Lung (tissue), 12 donors: ENCODE data around the gene OMA1. TPM values are rescaled to one million over a fixed set of nuclear protein-coding genes. Genes with fewer than 3 reads are reported as not detected.
"Not testable (repeated sequence)": the region's sequence is repeated elsewhere in the genome, so short reads cannot be mapped to it uniquely, and the experiment has no call there.

ENCODE experiments used
- ATAC-seq: fragments of 200-7000 bp; cut with Tn5 transposase; one replicate; pipeline ENCODE4 v1.9.1; 2020; ENCODE audit warnings: moderate number of reproducible peaks; ENCODE audit not compliant: insufficient read depth, low FRiP score
- DNase-seq, 3 donors: peaks; one replicate each; pipeline ENCODE4 v3.0.0-alpha.2; 2013 to 2017
- H3K27ac ChIP-seq, 2 donors: one replicate each; pipeline ENCODE4 v1.5.1; 2013; ENCODE audit warnings: mild to moderate bottlenecking in 2 of 2, moderate library complexity in 2 of 2, control low read depth in 1 of 2, inconsistent platforms in 1 of 2, low read depth in 1 of 2, low read length in 1 of 2
- H3K27me3 ChIP-seq, 3 donors: one replicate each; pipeline ENCODE4 v1.5.1; 2013; ENCODE audit warnings: low read length in 2 of 3; ENCODE audit not compliant: control insufficient read depth in 3 of 3, insufficient read depth in 3 of 3
- H3K36me3 ChIP-seq, 4 donors: one replicate each; pipeline ENCODE4 v1.5.1; 2013; ENCODE audit warnings: low read length in 4 of 4, mild to moderate bottlenecking in 1 of 4, moderate library complexity in 1 of 4; ENCODE audit not compliant: control insufficient read depth in 4 of 4, insufficient read depth in 4 of 4
- H3K4me1 ChIP-seq, 5 donors: one replicate each; pipeline ENCODE4 v1.5.1; 2013; ENCODE audit warnings: low read length in 5 of 5, mild to moderate bottlenecking in 2 of 5, moderate library complexity in 1 of 5; ENCODE audit not compliant: control insufficient read depth in 5 of 5, insufficient read depth in 5 of 5
- H3K4me3 ChIP-seq: one replicate; pipeline ENCODE4 v1.5.1; 2013; ENCODE audit warnings: mild to moderate bottlenecking, control low read depth, moderate library complexity
- H3K9ac ChIP-seq, 2 donors: one replicate each; pipeline ENCODE4 v1.5.1; 2013; ENCODE audit warnings: low read length in 2 of 2, control low read depth in 1 of 2; ENCODE audit not compliant: insufficient read depth in 1 of 2
- H3K9me3 ChIP-seq, 4 donors: one replicate each; pipeline ENCODE4 v1.5.1; 2013; ENCODE audit warnings: low read length in 3 of 4, mild to moderate bottlenecking in 1 of 4, moderate library complexity in 1 of 4; ENCODE audit not compliant: control insufficient read depth in 4 of 4, insufficient read depth in 3 of 4
- CTCF ChIP-seq: IDR thresholded peaks from 2 replicates; pipeline ENCODE4 v1.5.1; 2012; ENCODE audit warnings: mild to moderate bottlenecking; ENCODE audit errors: control extremely low read depth, extremely low read depth
- WGBS, 2 donors: extraction: QIAGEN DNeasy Blood & Tissue Kit; methylation state at CpG; one replicate each; pipeline ENCODE4 v1.1.7; 2013; 5-methylcytosine and 5-hydroxymethylcytosine counted together
- polyA plus RNA-seq, 2 donors: library from polyadenylated mRNA; stranded (reverse); fragments of 200-250 nt; gene quantifications; one replicate each; pipeline ENCODE4 v1.2.1, GENCODE V29; 2013
- total RNA-seq, 2 donors: library from RNA; depleted of rRNA in 1 of 2; stranded (reverse); fragments of >200 nt in 1 of 2; gene quantifications; one replicate each; pipeline ENCODE4 v1.2.1, GENCODE V29; 2014 to 2021
- donor health status: control.
- donor health status: control.
- donor health status: Bipolar disorder and iron deficiency.
- donor health status: healthy.
- donor health status: DM: yes; HTN: yes; CAD: no.

OMA1 gene
- total and polyA plus RNA-seq, 4 donors = 13.2 to 52.1 (median 23.3) TPM

- peak overlapping the region in 1 of 2 donors; percentile 23 for H3K9ac ChIP-seq
- ATAC-seq = peak; percentile 89
These were observed 37.8 kb upstream of the OMA1 start for GRCh38 chr1:58584082-58584895.

GRCh38 chr1:58583496-58583895, 37.0 kb upstream of the OMA1 start:
- Histone ChIP-seq H3K4me3 (no peak overlapping the region), H3K4me1 (peaks cover 0 to 33% (median 19%) of the 10 kb centered on the region in 5 donors), H3K27ac (peak overlapping the region in 1 of 2 donors; percentile 61), H3K9ac (no peak overlapping the region), H3K36me3 (no peaks in the 10 kb centered on the region), H3K9me3 (peaks cover 0 to 2% (median 0%) of the 10 kb centered on the region in 4 donors), H3K27me3 (no peaks in the 10 kb centered on the region)
- no peak for TF ChIP-seq CTCF
- WGBS, 2 donors = 8 to 10% methylated on average over 1 of the region's 1 CpG
- DNase-seq (no peak), ATAC-seq (no peak)

More at GRCh38 chr1:58584082-58584895, 37.8 kb upstream of the OMA1 start:
- H3K4me1 ChIP-seq = peaks cover 0 to 41% (median 19%) of the 10 kb centered on the region in 5 donors
- WGBS, 2 donors = 9 to 13% methylated on average over 8 of the region's 8 CpGs
- H3K27ac ChIP-seq = peak overlapping the region in 1 of 2 donors; percentile 91
- H3K36me3 ChIP-seq = no peaks in the 10 kb centered on the region
- peaks cover 0 to 2% (median 0%) of the 10 kb centered on the region in 4 donors for H3K9me3 ChIP-seq
- TF ChIP-seq CTCF = no peak
- no peaks in the 10 kb centered on the region for H3K27me3 ChIP-seq
- no peak overlapping the region for H3K4me3 ChIP-seq
- peak; percentile 74 to 90 (median 83) for DNase-seq

- not testable (repeated sequence) for H3K36me3 ChIP-seq, DNase-seq, H3K27ac ChIP-seq, ATAC-seq, H3K4me3 ChIP-seq, H3K27me3 ChIP-seq, H3K9ac ChIP-seq, H3K9me3 ChIP-seq
- peaks cover 0 to 40% (median 28%) of the 10 kb centered on the region in 5 donors for H3K4me1 ChIP-seq
- 83 to 88% methylated on average over 1 of the region's 1 CpG for WGBS, 2 donors
These were observed 35.6 kb upstream of the OMA1 start for GRCh38 chr1:58582143-58582542.

GRCh38 chr1:58581641-58582040, 35.1 kb upstream of the OMA1 start:
- H3K4me1 ChIP-seq = peaks cover 0 to 41% (median 28%) of the 10 kb centered on the region in 5 donors
- peaks cover 0 to 8% (median 1%) of the 10 kb centered on the region in 3 donors for H3K27me3 ChIP-seq
- peaks cover 0 to 2% (median 0%) of the 10 kb centered on the region in 4 donors for H3K9me3 ChIP-seq
- ATAC-seq (no peak), DNase-seq (no peak)
- no peak overlapping the region for H3K4me3 ChIP-seq
- H3K36me3 ChIP-seq = no peaks in the 10 kb centered on the region
- TF ChIP-seq CTCF = no peak
- H3K9ac ChIP-seq = no peak overlapping the region
- no peak overlapping the region for H3K27ac ChIP-seq
- 75 to 87% methylated on average over 2 of the region's 2 CpGs for WGBS, 2 donors
